OCI-LY3 (cell line): ENCODE results near the gene SBSN.

Experiments used
- H2AFZ ChIP-seq: fragments of 200-600, 300-600 bp; shearing (Covaris generic); 2 replicates; pipeline ENCODE4 v1.6.0; 2014; ENCODE audit warnings: antibody characterized with exemption, low read depth, low read length
- H3K27ac ChIP-seq: fragments of 200-600, 300-600 bp; sonication (generic); 2 replicates; pipeline ENCODE4 v1.5.1; 2014; ENCODE audit warnings: mild to moderate bottlenecking, low read length, moderate library complexity, mixed read lengths
- H3K27me3 ChIP-seq: fragments of 200-600, 300-600 bp; sonication (generic); 2 replicates; pipeline ENCODE4 v1.6.1; 2014; ENCODE audit warnings: low read depth, low read length, mixed read lengths
- H3K36me3 ChIP-seq: fragments of 200-600, 300-600 bp; sonication (generic); replicated peaks from 2 replicates; pipeline ENCODE3; 2014; ENCODE audit warnings: low read depth, low read length, mixed read lengths
- H3K4me1 ChIP-seq: fragments of 300-600, 200-600 bp; sonication (generic); 2 replicates; pipeline ENCODE4 v1.6.1; 2014; ENCODE audit warnings: low read length, mixed read lengths
- H3K4me2 ChIP-seq: fragments of 200-600, 300-600 bp; sonication (generic); 2 replicates; pipeline ENCODE4 v1.6.1; 2014; ENCODE audit warnings: low read length, mixed read lengths
- H3K4me3 ChIP-seq: fragments of 300-600, 200-600 bp; sonication (generic); 2 replicates; pipeline ENCODE4 v1.5.1; 2014; ENCODE audit warnings: antibody characterized with exemption, mild to moderate bottlenecking, low read length, moderate library complexity
- H3K79me2 ChIP-seq: fragments of 300-600, 200-600 bp; shearing (Covaris generic); 2 replicates; pipeline ENCODE4 v1.6.1; 2014; ENCODE audit warnings: mild to moderate bottlenecking, low read length, mixed read lengths
- H3K9ac ChIP-seq: fragments of 300-600, 200-600 bp; shearing (Covaris generic); 2 replicates; pipeline ENCODE4 v1.6.0; 2014; ENCODE audit warnings: mild to moderate bottlenecking, low read length, moderate library complexity
- H3K9me3 ChIP-seq: fragments of 200-600, 300-600 bp; shearing (Covaris generic); 2 replicates; pipeline ENCODE4 v1.6.1; 2014; ENCODE audit warnings: low read length, mixed read lengths; ENCODE audit not compliant: insufficient read depth
- H4K20me1 ChIP-seq: fragments of 200-600, 300-600 bp; sonication (generic); 2 replicates; pipeline ENCODE4 v1.6.1; 2016; ENCODE audit warnings: low read length, mixed read lengths; ENCODE audit not compliant: insufficient read depth
- CTCF ChIP-seq: fragments of 200-600, 300-600 bp; sonication (generic); IDR thresholded peaks from 2 replicates; pipeline ENCODE4 v1.5.1; 2014; ENCODE audit warnings: antibody characterized with exemption, low read length, low read depth
- EZH2phosphoT487 ChIP-seq: fragments of 200-600 bp; shearing (Covaris generic); IDR thresholded peaks from 2 replicates; pipeline ENCODE4 v1.6.1; 2018; ENCODE audit warnings: antibody characterized with exemption, mixed run types, low read depth

Gene SBSN

DNA sequence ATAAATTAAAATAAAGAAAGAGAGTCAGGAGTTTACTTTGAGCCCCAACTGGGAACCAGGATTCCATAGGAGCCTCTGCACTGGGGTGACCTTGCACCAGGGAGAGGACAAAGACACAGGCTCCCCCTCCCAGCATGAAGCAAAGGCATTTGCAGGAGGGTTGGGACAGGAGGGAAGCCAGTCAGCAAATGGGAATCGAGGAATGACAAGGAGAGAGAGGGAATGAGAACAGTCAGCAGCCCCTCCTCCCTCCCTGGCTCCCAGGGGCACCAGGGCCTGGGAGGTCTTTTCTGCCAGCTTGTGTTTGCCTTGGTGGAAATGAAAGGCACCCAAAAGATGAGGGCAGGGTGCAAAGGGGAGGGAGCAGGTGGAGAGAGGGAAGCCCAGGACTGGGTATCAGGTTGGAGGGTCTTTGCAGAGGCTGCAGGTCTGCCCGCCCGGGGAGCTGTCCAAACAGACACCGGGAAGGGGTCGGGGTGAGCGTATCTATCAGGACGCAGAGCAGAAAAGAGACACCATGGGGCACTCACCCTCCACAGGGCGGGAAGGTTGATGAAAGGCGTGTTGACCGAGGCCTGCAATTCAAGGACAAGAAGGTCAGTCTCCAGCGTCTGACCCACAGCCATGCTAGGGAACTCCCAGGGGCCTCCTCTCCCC is 3.8 kb downstream of the SBSN start:
- no peak overlapping the region for H3K4me3 ChIP-seq
- no peaks in the 10 kb centered on the region for H3K36me3 ChIP-seq
- H2AFZ ChIP-seq: no peak overlapping the region
- H3K27ac ChIP-seq: no peak overlapping the region
- no peak overlapping the region for H3K4me2 ChIP-seq
- no peak for TF ChIP-seq CTCF
- no peak for TF ChIP-seq EZH2phosphoT487
- H3K9me3 ChIP-seq: no peaks in the 10 kb centered on the region
- H3K27me3 ChIP-seq: peaks cover 9% of the 10 kb centered on the region; the same call in 1 of the 2 replicates
- H3K4me1 ChIP-seq: no peaks in the 10 kb centered on the region
- no peak overlapping the region for H3K9ac ChIP-seq
- no peaks in the 10 kb centered on the region for H3K79me2 ChIP-seq
- no peaks in the 10 kb centered on the region for H4K20me1 ChIP-seq

- no peaks in the 10 kb centered on the region for H3K36me3 ChIP-seq
- H3K9me3 ChIP-seq: no peaks in the 10 kb centered on the region
- H3K79me2 ChIP-seq: no peaks in the 10 kb centered on the region
- H3K9ac ChIP-seq: no peak overlapping the region
- H2AFZ ChIP-seq: no peak overlapping the region
- H3K4me1 ChIP-seq: no peaks in the 10 kb centered on the region
- no peak overlapping the region for H3K4me3 ChIP-seq
- H3K4me2 ChIP-seq: no peak overlapping the region
- no peaks in the 10 kb centered on the region for H4K20me1 ChIP-seq
- TF ChIP-seq EZH2phosphoT487 (no peak), CTCF (no peak)
- peaks cover 3% of the 10 kb centered on the region for H3K27me3 ChIP-seq
- no peak overlapping the region for H3K27ac ChIP-seq
Measured at GRCh38 chr19:35522745-35523327, 5.3 kb downstream of the SBSN start.

DNA sequence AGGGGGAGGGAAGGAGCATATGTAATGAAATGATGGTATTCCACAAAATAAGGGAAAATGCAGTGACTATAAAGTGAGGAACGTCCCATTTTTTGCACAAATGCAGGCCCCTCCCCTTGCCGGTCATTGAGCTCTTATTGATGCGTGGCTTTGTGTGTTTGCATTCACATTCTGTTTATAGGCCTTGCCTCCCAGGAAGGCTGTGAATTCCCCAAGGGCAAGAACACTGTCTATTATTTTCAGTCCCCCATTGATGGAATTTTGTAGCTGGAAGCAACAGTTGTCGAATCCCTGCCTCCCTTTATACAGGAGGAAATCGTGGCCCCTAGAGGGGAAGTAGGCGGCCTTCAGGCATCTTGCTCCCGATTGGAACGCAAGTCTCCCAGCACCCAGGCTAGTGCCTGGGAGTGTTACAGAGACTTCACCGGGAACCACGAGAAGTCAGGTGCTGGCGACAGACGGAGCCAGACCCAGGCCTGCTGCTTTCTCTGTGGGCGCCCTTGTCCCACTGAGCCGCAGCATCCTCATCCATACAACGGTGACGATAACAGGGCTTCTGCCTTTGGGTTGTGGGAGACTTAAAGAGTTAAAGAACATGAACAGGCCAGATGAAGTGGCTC is 6.9 kb downstream of the SBSN start:
- Histone ChIP-seq H3K4me1 (no peaks in the 10 kb centered on the region), H3K79me2 (no peaks in the 10 kb centered on the region), H3K27ac (no peak overlapping the region), H3K27me3 (peaks cover 3% of the 10 kb centered on the region), H3K36me3 (no peaks in the 10 kb centered on the region), H4K20me1 (no peaks in the 10 kb centered on the region), H3K4me3 (no peak overlapping the region), H3K4me2 (no peak overlapping the region), H3K9ac (no peak overlapping the region), H2AFZ (no peak overlapping the region), H3K9me3 (no peaks in the 10 kb centered on the region)
- TF ChIP-seq EZH2phosphoT487 (no peak), CTCF (no peak)

DNA sequence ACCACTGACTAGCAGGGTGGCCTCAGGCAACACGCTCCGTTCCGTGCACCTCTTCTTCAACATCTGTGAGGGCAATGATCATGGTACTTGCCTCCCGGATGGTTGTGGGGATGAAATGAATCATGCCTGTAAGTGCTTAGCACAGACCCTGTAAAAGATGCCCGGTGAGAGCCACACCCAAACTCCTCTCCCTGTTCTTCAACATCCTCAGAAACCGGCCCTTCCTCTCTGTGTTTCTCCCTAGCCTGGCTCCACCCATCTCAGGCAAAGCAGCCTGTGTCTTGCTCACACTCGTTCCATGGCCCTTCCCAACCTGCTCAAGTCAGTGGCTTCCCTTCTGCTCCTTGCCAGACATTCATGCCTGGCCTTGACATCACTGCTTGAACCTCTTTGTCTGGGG is 8.8 kb downstream of the SBSN start:
- no peak overlapping the region for H2AFZ ChIP-seq

More for the DNA sequence above, 8.8 kb downstream of the SBSN start:
- no peak overlapping the region for H3K4me2 ChIP-seq
- no peak overlapping the region for H3K9ac ChIP-seq
- TF ChIP-seq CTCF (no peak), EZH2phosphoT487 (no peak)
- H3K27ac ChIP-seq: no peak overlapping the region
- no peaks in the 10 kb centered on the region for H3K9me3 ChIP-seq
- H4K20me1 ChIP-seq: no peaks in the 10 kb centered on the region
- H3K4me3 ChIP-seq: no peak overlapping the region
- no peaks in the 10 kb centered on the region for H3K36me3 ChIP-seq
- peaks cover 3% of the 10 kb centered on the region for H3K27me3 ChIP-seq
- no peaks in the 10 kb centered on the region for H3K79me2 ChIP-seq
- no peaks in the 10 kb centered on the region for H3K4me1 ChIP-seq
